Measurements from ENCODE around the gene INHBB. TPM values are rescaled to one million over a fixed set of nuclear protein-coding genes. Genes with fewer than 3 reads are reported as not detected.
A peak's percentile ranks its signal among the peaks of the same experiment; 100 is the strongest.

The INHBB gene
- total and polyA plus RNA-seq, 9 of the 15 experiments (the other 6 are each of a cell fraction or from before 2014, with no cell fraction given), result not detected

DNA sequence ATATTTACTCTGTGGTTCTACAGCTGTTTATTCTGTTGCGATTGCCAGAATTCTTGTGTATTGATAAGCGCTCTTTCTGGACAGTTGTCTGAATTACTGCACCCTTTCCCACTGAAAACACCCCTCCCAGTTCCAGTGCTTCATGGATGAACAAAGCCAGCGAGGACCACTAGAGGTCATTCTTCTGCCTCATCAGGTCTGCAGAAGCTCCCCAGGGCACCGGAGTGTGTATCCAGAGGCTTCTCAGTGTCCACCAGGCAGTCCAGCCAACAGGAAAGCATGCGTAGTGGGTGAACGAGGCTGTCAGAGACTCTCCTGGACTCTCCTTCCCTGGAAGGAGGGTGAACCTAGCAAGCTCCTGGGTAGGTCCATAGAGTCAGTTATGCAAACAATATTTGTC lies 40.6 kb upstream of the INHBB start (continued):
- TF ChIP-seq, protein P1, sequence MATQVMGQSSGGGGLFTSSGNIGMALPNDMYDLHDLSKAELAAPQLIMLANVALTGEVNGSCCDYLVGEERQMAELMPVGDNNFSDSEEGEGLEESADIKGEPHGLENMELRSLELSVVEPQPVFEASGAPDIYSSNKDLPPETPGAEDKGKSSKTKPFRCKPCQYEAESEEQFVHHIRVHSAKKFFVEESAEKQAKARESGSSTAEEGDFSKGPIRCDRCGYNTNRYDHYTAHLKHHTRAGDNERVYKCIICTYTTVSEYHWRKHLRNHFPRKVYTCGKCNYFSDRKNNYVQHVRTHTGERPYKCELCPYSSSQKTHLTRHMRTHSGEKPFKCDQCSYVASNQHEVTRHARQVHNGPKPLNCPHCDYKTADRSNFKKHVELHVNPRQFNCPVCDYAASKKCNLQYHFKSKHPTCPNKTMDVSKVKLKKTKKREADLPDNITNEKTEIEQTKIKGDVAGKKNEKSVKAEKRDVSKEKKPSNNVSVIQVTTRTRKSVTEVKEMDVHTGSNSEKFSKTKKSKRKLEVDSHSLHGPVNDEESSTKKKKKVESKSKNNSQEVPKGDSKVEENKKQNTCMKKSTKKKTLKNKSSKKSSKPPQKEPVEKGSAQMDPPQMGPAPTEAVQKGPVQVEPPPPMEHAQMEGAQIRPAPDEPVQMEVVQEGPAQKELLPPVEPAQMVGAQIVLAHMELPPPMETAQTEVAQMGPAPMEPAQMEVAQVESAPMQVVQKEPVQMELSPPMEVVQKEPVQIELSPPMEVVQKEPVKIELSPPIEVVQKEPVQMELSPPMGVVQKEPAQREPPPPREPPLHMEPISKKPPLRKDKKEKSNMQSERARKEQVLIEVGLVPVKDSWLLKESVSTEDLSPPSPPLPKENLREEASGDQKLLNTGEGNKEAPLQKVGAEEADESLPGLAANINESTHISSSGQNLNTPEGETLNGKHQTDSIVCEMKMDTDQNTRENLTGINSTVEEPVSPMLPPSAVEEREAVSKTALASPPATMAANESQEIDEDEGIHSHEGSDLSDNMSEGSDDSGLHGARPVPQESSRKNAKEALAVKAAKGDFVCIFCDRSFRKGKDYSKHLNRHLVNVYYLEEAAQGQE (IDR thresholded peaks at IDR 0.05; ENCODE audit: borderline replicate concordance), result peak; percentile 13; the same call in 1 of the 2 replicates
- TF ChIP-seq, protein P1 (CRISPR knock-in tag; IDR thresholded peaks at IDR 0.05; ENCODE audit: low read depth), result no peak
- TF ChIP-seq, protein P2, sequence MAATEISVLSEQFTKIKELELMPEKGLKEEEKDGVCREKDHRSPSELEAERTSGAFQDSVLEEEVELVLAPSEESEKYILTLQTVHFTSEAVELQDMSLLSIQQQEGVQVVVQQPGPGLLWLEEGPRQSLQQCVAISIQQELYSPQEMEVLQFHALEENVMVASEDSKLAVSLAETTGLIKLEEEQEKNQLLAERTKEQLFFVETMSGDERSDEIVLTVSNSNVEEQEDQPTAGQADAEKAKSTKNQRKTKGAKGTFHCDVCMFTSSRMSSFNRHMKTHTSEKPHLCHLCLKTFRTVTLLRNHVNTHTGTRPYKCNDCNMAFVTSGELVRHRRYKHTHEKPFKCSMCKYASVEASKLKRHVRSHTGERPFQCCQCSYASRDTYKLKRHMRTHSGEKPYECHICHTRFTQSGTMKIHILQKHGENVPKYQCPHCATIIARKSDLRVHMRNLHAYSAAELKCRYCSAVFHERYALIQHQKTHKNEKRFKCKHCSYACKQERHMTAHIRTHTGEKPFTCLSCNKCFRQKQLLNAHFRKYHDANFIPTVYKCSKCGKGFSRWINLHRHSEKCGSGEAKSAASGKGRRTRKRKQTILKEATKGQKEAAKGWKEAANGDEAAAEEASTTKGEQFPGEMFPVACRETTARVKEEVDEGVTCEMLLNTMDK (IDR thresholded peaks at IDR 0.05; ENCODE audit: borderline replicate concordance, insufficient read depth, low read depth, low read length, poor library complexity, severe bottlenecking), result peak; percentile 51
- TF ChIP-seq, protein P3, sequence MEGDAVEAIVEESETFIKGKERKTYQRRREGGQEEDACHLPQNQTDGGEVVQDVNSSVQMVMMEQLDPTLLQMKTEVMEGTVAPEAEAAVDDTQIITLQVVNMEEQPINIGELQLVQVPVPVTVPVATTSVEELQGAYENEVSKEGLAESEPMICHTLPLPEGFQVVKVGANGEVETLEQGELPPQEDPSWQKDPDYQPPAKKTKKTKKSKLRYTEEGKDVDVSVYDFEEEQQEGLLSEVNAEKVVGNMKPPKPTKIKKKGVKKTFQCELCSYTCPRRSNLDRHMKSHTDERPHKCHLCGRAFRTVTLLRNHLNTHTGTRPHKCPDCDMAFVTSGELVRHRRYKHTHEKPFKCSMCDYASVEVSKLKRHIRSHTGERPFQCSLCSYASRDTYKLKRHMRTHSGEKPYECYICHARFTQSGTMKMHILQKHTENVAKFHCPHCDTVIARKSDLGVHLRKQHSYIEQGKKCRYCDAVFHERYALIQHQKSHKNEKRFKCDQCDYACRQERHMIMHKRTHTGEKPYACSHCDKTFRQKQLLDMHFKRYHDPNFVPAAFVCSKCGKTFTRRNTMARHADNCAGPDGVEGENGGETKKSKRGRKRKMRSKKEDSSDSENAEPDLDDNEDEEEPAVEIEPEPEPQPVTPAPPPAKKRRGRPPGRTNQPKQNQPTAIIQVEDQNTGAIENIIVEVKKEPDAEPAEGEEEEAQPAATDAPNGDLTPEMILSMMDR (IDR thresholded peaks at IDR 0.05 in 2 of 3, conservative IDR thresholded peaks at IDR 0.05 in 1 of 3; ENCODE audit: insufficient read depth in 2 of 3, low read depth in 1 of 3, low read length in 3 of 3), result peak; percentile 50 to 61 (median 56)
- TF ChIP-seq CSDE1 (IDR thresholded peaks at IDR 0.05), result no peak

Data from K562 (cell line).